GM12878 (cell line): Measurements from ENCODE around the gene PELO. TPM values are rescaled to one million over a fixed set of nuclear protein-coding genes. Genes with fewer than 3 reads are reported as not detected.

Source experiments
- ATAC-seq: fragments of 200-7000 bp; cut with Tn5 transposase; 3 replicates; pipeline ENCODE4 v1.9.1; 2020; ENCODE audit warnings: mild to moderate bottlenecking, moderate library complexity
- BruUV-seq: library from RNA; stranded (reverse); fragments of 400-500 nt; replicated peaks from 2 replicates; lab custom pipeline; 2021; lab: Mats Ljungman, UMichigan
- CTCF ChIA-PET: fragments of 300-600 bp; sonication (Branson Sonifier 250); formaldehyde crosslinking; extraction: SDS; loops from one replicate; lab custom pipeline; 2021; ENCODE audit warnings: inconsistent platforms; lab: Yijun Ruan, JAX
- POLR2A ChIA-PET: fragments of 350-600 bp; formaldehyde crosslinking; extraction: SDS; loops from one replicate; lab custom pipeline; 2021; ENCODE audit warnings: inconsistent platforms; lab: Charles Lee
- RAD21 ChIA-PET: fragments of 300-600 bp; sonication (Branson Sonifier 250); formaldehyde crosslinking; loops from one replicate; lab custom pipeline; 2023; ENCODE audit warnings: antibody characterized with exemption; ENCODE audit not compliant: unreplicated experiment; lab: Charles Lee
- SMC1A ChIA-PET: fragments of 300-600 bp; sonication (Branson Sonifier 250); formaldehyde crosslinking; loops from one replicate; lab custom pipeline; 2023; ENCODE audit not compliant: unreplicated experiment, uncharacterized antibody; lab: Charles Lee
- DNase-seq: peaks from one replicate; pipeline ENCODE4 v3.0.0-alpha.2; 2011; ENCODE audit warnings: low read depth, low spot score
- FAIRE-seq: peaks from 3 replicates; lab custom pipeline; 2011; peaks lifted over from hg19 to GRCh38; lab: Jason Lieb, UNC
- H2AFZ ChIP-seq: 2 replicates; pipeline ENCODE4 v1.6.0; 2011; ENCODE audit warnings: low read depth, low read length, control low read depth; ENCODE audit not compliant: control insufficient read depth
- H3K27ac ChIP-seq: 2 replicates; pipeline ENCODE4 v1.5.1; 2011; ENCODE audit warnings: control low read depth; ENCODE audit not compliant: control insufficient read depth, insufficient read depth
- H3K27me3 ChIP-seq, 2 experiments: replicated peaks in 1 of 2; 2 replicates each; pipeline versions ENCODE4 v1.6.0 to v1.6.1; 2011; ENCODE audit warnings: low read length in 1 of 2; ENCODE audit not compliant: control insufficient read depth in 2 of 2, insufficient read depth in 2 of 2
- H3K36me3 ChIP-seq, 2 experiments: 2 replicates each; pipeline ENCODE4 v1.5.1; 2011; ENCODE audit warnings: low read length in 1 of 2; ENCODE audit not compliant: control insufficient read depth in 2 of 2, insufficient read depth in 2 of 2
- H3K4me1 ChIP-seq: 2 replicates; pipeline ENCODE4 v1.6.1; 2011; ENCODE audit warnings: mild to moderate bottlenecking, low read length, moderate library complexity, mixed read lengths; ENCODE audit not compliant: control insufficient read depth, insufficient read depth
- H3K4me2 ChIP-seq: 2 replicates; pipeline ENCODE4 v1.6.0; 2011; ENCODE audit warnings: control low read depth; ENCODE audit not compliant: control insufficient read depth, insufficient read depth
- H3K4me3 ChIP-seq: fragments of 200-600 bp; sonication (generic); 2 replicates; pipeline ENCODE4 v1.5.1; 2016
- H3K79me2 ChIP-seq: 2 replicates; pipeline ENCODE4 v1.6.0; 2011; ENCODE audit warnings: low read length; ENCODE audit not compliant: control insufficient read depth, insufficient read depth
- H3K9ac ChIP-seq: 2 replicates; pipeline ENCODE4 v1.8.0; 2011; ENCODE audit warnings: low read length, control low read depth, mixed read lengths; ENCODE audit not compliant: control insufficient read depth, insufficient read depth
- H3K9me3 ChIP-seq: replicated peaks from 3 replicates; pipeline ENCODE4 v1.5.1; 2011; ENCODE audit warnings: mild to moderate bottlenecking, low read length; ENCODE audit not compliant: control insufficient read depth, insufficient read depth
- H4K20me1 ChIP-seq: 2 replicates; pipeline ENCODE4 v1.6.0; 2011; ENCODE audit not compliant: control insufficient read depth, insufficient read depth
- CHD2 ChIP-seq: IDR thresholded peaks from 2 replicates; pipeline ENCODE4 v1.6.1; 2011; ENCODE audit warnings: low read depth, low read length, improper control_type of control experiment, borderline replicate concordance
- CHD4 ChIP-seq: fragments of 200-600 bp; sonication (generic); IDR thresholded peaks from 2 replicates; pipeline ENCODE4 v1.6.1; 2016; ENCODE audit warnings: mild to moderate bottlenecking
- PAX5 ChIP-seq: IDR thresholded peaks from 2 replicates; pipeline ENCODE4 v1.6.1; 2011; ENCODE audit warnings: low read depth, low read length, borderline replicate concordance
- RAD51 ChIP-seq: fragments of 450-650 bp; IDR thresholded peaks from 2 replicates; pipeline ENCODE4 v1.6.1; 2016; ENCODE audit warnings: moderate library complexity, mild to moderate bottlenecking, inconsistent platforms
- WGBS: methylation state at CpG from one replicate; pipeline ENCODE4 v1.1.6; 2016; ENCODE audit warnings: low lambda C conversion rate; ENCODE audit not compliant: insufficient replicate concordance, insufficient coverage; ENCODE audit errors: missing lambda C conversion rate; 5-methylcytosine and 5-hydroxymethylcytosine counted together
- in situ Hi-C: fragments of 300-500 bp; cut with MboI; formaldehyde crosslinking; loops from 9 replicates; pipeline ENCODE4 v1.14.3; 2018; ENCODE audit warnings: mixed read lengths
- intact Hi-C: fragments of 100-400 bp; cut with micrococcal nuclease; formaldehyde crosslinking; loops from one replicate; pipeline ENCODE4 v1.14.2; 2022; ENCODE audit not compliant: unreplicated experiment
- polyA plus RNA-seq, 11 experiments: library from polyadenylated mRNA; depleted of rRNA in 4 of 11; unstranded in 6 of 11; stranded (reverse) in 5 of 11; fragments of >200 nt; fragmentation: Nextera tagmentation in 4 of 11; fragmentation: Illumina TruSeq in 1 of 11; extraction: Ambion mirVana in 4 of 11; extraction: Trizol in 1 of 11; gene quantifications; 1 replicate in 1 of 11; 2 replicates in 10 of 11; pipeline versions ENCODE4 v1.2.1 to v1.2.3, GENCODE V29; 2011 to 2016; ENCODE audit warnings: inconsistent platforms in 2 of 11, missing spikeins in 2 of 11, low read depth in 1 of 11
- total RNA-seq, 4 experiments: library from RNA; depleted of rRNA in 3 of 4; stranded (reverse); fragments of >200 nt in 3 of 4; fragmentation: Illumina TruSeq in 1 of 4; extraction: Trizol in 1 of 4; gene quantifications; 2 replicates each; pipeline versions ENCODE4 v1.2.1 to v1.2.3, GENCODE V29; 2013 to 2021
- TF ChIP-seq, protein P1 (sequence below): fragments of 450-650 bp; IDR thresholded peaks from 2 replicates; pipeline ENCODE4 v1.6.1; 2016; ENCODE audit warnings: mild to moderate bottlenecking

PELO gene
- total and polyA plus RNA-seq, 10 of the 15 experiments (the other 5 are each of a cell fraction or from before 2014, with no cell fraction given), result 5.6 to 11.9 (median 8.7) TPM

DNA sequence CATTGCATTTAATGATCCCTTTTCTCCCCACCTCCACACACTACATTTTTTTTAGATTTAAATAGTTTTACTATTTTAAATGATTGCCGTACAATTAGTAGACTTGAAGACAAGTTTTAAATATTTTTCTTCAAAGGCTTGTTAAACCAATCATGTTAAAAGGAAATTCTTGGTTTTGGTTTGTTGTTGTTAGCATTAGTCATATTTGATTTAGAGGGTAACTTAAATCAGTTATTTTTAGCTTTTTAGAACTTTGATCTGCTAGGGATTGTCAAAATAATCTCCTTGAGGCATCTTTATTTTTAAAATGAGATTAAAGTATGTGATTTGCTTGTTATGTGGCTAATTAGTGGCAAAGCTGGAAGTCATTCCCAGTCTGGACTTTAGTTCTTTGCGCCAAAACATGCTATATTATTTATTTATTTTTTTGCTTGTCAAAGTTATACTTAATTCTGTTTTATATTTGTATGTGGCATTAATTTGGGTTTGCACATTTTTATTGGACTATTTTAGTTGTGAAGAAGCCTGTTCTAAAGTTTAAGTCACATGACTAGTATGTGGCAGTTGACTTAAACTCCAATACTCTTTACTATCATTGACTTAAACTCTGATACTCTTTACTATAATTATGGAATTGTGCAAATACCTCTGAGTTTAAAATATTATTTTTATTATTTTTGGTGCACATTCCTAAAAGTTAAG is 14.7 kb downstream of the PELO start:
- 50% methylated on average over 2 of the region's 2 CpGs for WGBS
- H3K4me3 ChIP-seq, result peak overlapping the region; percentile 90
- no peak overlapping the region for H2AFZ ChIP-seq
- TF ChIP-seq PAX5 (no peak), RAD51 (peak; percentile 51; the same call in 1 of the 2 replicates)
- ChIA-PET SMC1A (no interaction called here), POLR2A (no interaction called here), CTCF (no interaction called here), RAD21 (no interaction called here)
- H3K27me3 ChIP-seq, result no peaks in the 10 kb centered on the region
- no peaks in the 10 kb centered on the region for H3K9me3 ChIP-seq
- BruUV-seq, result no TSS peak
- no peaks in the 10 kb centered on the region for H4K20me1 ChIP-seq
- H3K36me3 ChIP-seq, result no peaks in the 10 kb centered on the region
- H3K9ac ChIP-seq, result no peak overlapping the region
- ATAC-seq, result no peak
- no peak for DNase-seq
- intact Hi-C loops, result no loop called here
- in situ Hi-C loops, result no loop called here
- no peak overlapping the region for H3K27ac ChIP-seq
- peaks cover 3% of the 10 kb centered on the region; the same call in 1 of the 2 replicates for H3K4me1 ChIP-seq
- no peak for FAIRE-seq
- H3K4me2 ChIP-seq, result peak overlapping the region; percentile 98
- H3K79me2 ChIP-seq, result peaks cover 39% of the 10 kb centered on the region

DNA sequence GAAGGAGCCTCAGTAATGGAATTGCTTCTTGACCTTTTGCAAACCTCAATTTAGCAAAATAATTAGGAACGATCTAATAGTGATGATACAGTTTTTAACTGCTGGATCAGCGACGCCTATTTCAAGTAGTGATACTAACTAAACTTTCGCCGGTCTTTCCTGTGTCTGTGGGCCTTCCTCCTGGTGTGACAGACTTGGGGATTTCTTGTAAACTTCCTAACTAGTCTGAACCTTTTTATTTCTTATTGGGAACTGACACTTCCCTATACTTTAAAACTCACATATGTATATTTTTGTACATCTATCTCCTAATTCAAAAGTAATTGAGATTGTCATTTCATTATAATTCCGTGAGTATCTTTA is 15.2 kb downstream of the PELO start:
- Histone ChIP-seq H3K27ac (no peak overlapping the region), H3K4me3 (no peak overlapping the region; the same call in 1 of the 2 replicates), H3K9ac (no peak overlapping the region)
- FAIRE-seq, result peak; percentile 56
- no TSS peak for BruUV-seq
- RAD21 ChIA-PET, result no interaction called here
- TF ChIP-seq CHD2 (no peak), CHD4 (no peak)
- TF ChIP-seq, protein P1, sequence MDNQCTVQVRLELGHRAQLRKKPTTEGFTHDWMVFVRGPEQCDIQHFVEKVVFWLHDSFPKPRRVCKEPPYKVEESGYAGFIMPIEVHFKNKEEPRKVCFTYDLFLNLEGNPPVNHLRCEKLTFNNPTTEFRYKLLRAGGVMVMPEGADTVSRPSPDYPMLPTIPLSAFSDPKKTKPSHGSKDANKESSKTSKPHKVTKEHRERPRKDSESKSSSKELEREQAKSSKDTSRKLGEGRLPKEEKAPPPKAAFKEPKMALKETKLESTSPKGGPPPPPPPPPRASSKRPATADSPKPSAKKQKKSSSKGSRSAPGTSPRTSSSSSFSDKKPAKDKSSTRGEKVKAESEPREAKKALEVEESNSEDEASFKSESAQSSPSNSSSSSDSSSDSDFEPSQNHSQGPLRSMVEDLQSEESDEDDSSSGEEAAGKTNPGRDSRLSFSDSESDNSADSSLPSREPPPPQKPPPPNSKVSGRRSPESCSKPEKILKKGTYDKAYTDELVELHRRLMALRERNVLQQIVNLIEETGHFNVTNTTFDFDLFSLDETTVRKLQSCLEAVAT, result no peak
- TF ChIP-seq, all 136 proteins: peak for 0
- peaks cover 3% of the 10 kb centered on the region; the same call in 1 of the 2 replicates for H3K4me1 ChIP-seq
- no peaks in the 10 kb centered on the region for H3K9me3 ChIP-seq
- peak overlapping the region; percentile 98 for H3K4me2 ChIP-seq
- H3K27me3 ChIP-seq, result no peaks in the 10 kb centered on the region
- ChIA-PET SMC1A (interaction anchor here (0.9 kb wide), 1 partner anchor 10 kb away, joined by 4 read pairs; no protein-coding TSS in a partner anchor), POLR2A (no interaction called here), CTCF (no interaction called here)
- no peak overlapping the region for H2AFZ ChIP-seq
- 96% methylated on average over 6 of the region's 6 CpGs for WGBS
- in situ Hi-C loops, result no loop called here
- no peaks in the 10 kb centered on the region for H4K20me1 ChIP-seq
- ATAC-seq (no peak), DNase-seq (no peak)
- H3K79me2 ChIP-seq, result peaks cover 39% of the 10 kb centered on the region
- no peaks in the 10 kb centered on the region for H3K36me3 ChIP-seq
- intact Hi-C loops, result no loop called here
